ENCODE data around the gene ASCL2. TPM values are rescaled to one million over a fixed set of nuclear protein-coding genes. Genes with fewer than 3 reads are reported as not detected.

The ASCL2 gene
- total RNA-seq, 4 donors from 2014 or later, result 11.4 to 18.0 (median 15.9) TPM

- 85% methylated on average over 10 of the region's 10 CpGs for WGBS
- H3K36me3 ChIP-seq, result no peaks in the 10 kb centered on the region
- H3K4me1 ChIP-seq, result no peaks in the 10 kb centered on the region
- no peak overlapping the region for H3K4me3 ChIP-seq
- H3K27ac ChIP-seq, result no peak overlapping the region
- H3K9me3 ChIP-seq, result peaks cover 7% of the 10 kb centered on the region
- TF ChIP-seq POLR2A (IDR thresholded peaks at IDR 0.05) (no peak), EP300 (IDR thresholded peaks at IDR 0.05) (no peak), CTCF (IDR thresholded peaks at IDR 0.05) (no peak), POLR2AphosphoS5 (IDR thresholded peaks at IDR 0.05) (no peak)
- no peak for DNase-seq (ENCODE audit: low spot score in 2 of 2)
- no peaks in the 10 kb centered on the region for H3K27me3 ChIP-seq
Measured at GRCh38 chr11:2233693-2234455, 36.5 kb downstream of the ASCL2 start.

GRCh38 chr11:2229713-2230297 lies 40.6 kb downstream of the ASCL2 start:
- H3K36me3 ChIP-seq, result no peaks in the 10 kb centered on the region
- no peaks in the 10 kb centered on the region for H3K4me1 ChIP-seq
- no peak for DNase-seq (ENCODE audit: low spot score in 2 of 2)
- no peak overlapping the region for H3K4me3 ChIP-seq
- peaks cover 7% of the 10 kb centered on the region for H3K9me3 ChIP-seq
- H3K27ac ChIP-seq, result no peak overlapping the region
- no peaks in the 10 kb centered on the region for H3K27me3 ChIP-seq
- WGBS, result 85% methylated on average over 2 of the region's 2 CpGs
- TF ChIP-seq EP300 (IDR thresholded peaks at IDR 0.05) (no peak), POLR2A (IDR thresholded peaks at IDR 0.05) (no peak), POLR2AphosphoS5 (IDR thresholded peaks at IDR 0.05) (no peak), CTCF (IDR thresholded peaks at IDR 0.05) (no peak)

- TF ChIP-seq POLR2AphosphoS5 (IDR thresholded peaks at IDR 0.05), result no peak
- TF ChIP-seq EP300 (IDR thresholded peaks at IDR 0.05), result no peak
- TF ChIP-seq CTCF (IDR thresholded peaks at IDR 0.05), result no peak
- TF ChIP-seq POLR2A (IDR thresholded peaks at IDR 0.05), result no peak
- H3K27ac ChIP-seq, result no peak overlapping the region
- H3K9me3 ChIP-seq, result peaks cover under 1% of the 10 kb centered on the region
- DNase-seq (ENCODE audit: low spot score in 2 of 2), result no peak
- no peaks in the 10 kb centered on the region for H3K36me3 ChIP-seq
- H3K4me1 ChIP-seq, result no peaks in the 10 kb centered on the region
- no peak overlapping the region for H3K4me3 ChIP-seq
- peaks cover 2% of the 10 kb centered on the region for H3K27me3 ChIP-seq
- WGBS, result 100% methylated on average over 1 of the region's 1 CpG
Measured at GRCh38 chr11:2224254-2224653, 46.1 kb downstream of the ASCL2 start.

- no peak for TF ChIP-seq POLR2AphosphoS5 (IDR thresholded peaks at IDR 0.05)
- no peak for TF ChIP-seq POLR2A (IDR thresholded peaks at IDR 0.05)
- TF ChIP-seq EP300 (IDR thresholded peaks at IDR 0.05), result no peak
- TF ChIP-seq CTCF (IDR thresholded peaks at IDR 0.05), result no peak
- Histone ChIP-seq H3K27ac (no peak overlapping the region), H3K27me3 (peaks cover 2% of the 10 kb centered on the region), H3K36me3 (no peaks in the 10 kb centered on the region), H3K4me3 (no peak overlapping the region), H3K9me3 (no peaks in the 10 kb centered on the region), H3K4me1 (no peaks in the 10 kb centered on the region)
- WGBS, result 77% methylated on average over 5 of the region's 5 CpGs
- no peak for DNase-seq (ENCODE audit: low spot score in 2 of 2)
Measured at GRCh38 chr11:2223153-2223794, 47.1 kb downstream of the ASCL2 start.

GRCh38 chr11:2222451-2222850 lies 47.9 kb downstream of the ASCL2 start:
- Histone ChIP-seq H3K36me3 (no peaks in the 10 kb centered on the region), H3K27me3 (peaks cover 2% of the 10 kb centered on the region), H3K4me1 (peaks cover 1% of the 10 kb centered on the region), H3K9me3 (no peaks in the 10 kb centered on the region), H3K27ac (no peak overlapping the region), H3K4me3 (no peak overlapping the region)
- no peak for DNase-seq (ENCODE audit: low spot score in 2 of 2)
- TF ChIP-seq POLR2AphosphoS5 (IDR thresholded peaks at IDR 0.05) (no peak), EP300 (IDR thresholded peaks at IDR 0.05) (no peak), CTCF (IDR thresholded peaks at IDR 0.05) (no peak), POLR2A (IDR thresholded peaks at IDR 0.05) (no peak)
- 54% methylated on average over 4 of the region's 4 CpGs for whole genome bisulfite sequencing
